Measurements from ENCODE around the gene ARMC6.
"Not testable (repeated sequence)": the region's sequence is repeated elsewhere in the genome, so short reads cannot be mapped to it uniquely, and the experiment has no call there.

ARMC6 gene

GRCh38 chr19:19094513-19094912, 61.1 kb downstream of the ARMC6 start:
- H3K4me3 ChIP-seq (ENCODE audit: low read depth, low read length): no peak overlapping the region
- TF ChIP-seq CTCF (IDR thresholded peaks at IDR 0.05; ENCODE audit: low read depth, low read length): no peak

DNA sequence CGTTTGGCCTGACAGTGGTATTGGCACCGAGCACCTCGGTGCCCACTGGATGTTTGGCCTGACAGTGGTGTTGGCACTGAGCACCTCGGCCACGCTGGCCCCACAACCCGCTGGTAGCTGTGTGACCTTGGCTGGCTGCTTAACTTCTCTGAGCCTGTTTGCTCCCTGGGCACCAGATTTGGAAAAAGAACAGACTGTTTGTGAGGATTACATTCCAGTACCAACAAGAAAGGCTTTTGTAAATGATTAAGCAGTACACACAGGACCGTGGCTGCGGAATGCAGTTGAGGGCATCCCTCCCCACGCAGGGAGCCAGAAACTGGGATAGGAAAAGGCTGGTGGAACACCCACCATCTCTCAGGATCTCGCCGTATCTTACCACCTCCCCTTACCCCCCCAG, 62.3 kb downstream of the ARMC6 start:
- H3K4me3 ChIP-seq (ENCODE audit: low read depth, low read length): no peak overlapping the region
- TF ChIP-seq CTCF (IDR thresholded peaks at IDR 0.05; ENCODE audit: low read depth, low read length): no peak

DNA sequence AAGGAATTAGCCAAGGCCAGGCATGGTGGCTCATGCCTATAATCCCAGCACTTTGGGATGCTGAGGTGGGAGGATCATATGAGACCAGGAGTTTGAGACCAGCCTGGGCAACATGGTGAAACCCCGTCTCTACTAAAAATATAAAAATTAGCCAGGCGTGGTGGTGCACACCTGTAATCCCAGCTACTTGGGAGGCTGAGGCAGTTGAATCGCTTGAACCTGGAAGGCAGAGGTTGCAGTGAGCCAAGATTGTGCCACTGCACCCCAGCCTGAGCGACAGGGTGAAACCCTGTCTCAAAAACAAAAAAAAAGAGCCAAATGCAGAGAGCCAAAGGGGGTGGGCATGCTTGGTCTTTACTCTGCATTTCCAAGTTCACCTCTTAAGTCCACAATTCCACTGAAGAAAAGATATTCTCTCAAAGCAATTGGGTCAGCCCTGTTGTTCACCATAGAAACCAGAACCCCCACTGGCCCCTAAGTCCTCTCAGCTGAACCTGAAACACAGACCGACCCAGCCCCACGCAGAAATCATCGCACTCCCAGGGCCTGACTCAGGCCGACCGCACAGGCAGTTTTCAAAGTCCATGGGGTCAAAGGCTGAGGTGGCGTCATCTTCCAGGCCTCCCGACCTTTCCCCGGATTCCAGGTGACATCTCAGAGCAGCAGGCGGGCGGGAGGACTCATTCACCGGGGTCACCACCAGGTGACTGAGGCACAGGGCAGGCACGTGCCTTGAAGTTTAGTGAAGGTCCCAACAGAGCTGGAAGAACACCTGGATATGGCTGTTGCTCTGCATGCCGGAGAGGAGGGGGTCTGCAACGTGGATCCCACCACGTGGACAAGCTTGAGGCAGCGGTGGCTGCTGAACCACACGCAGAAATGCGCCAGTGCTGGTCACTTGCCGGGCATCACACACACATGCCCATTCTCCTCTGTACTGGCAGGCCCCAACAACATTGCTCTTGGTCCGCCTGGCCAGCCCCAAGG, 63.5 kb downstream of the ARMC6 start:
- H3K4me3 ChIP-seq (ENCODE audit: low read depth, low read length): no peak overlapping the region
- TF ChIP-seq CTCF (IDR thresholded peaks at IDR 0.05; ENCODE audit: low read depth, low read length): no peak

DNA sequence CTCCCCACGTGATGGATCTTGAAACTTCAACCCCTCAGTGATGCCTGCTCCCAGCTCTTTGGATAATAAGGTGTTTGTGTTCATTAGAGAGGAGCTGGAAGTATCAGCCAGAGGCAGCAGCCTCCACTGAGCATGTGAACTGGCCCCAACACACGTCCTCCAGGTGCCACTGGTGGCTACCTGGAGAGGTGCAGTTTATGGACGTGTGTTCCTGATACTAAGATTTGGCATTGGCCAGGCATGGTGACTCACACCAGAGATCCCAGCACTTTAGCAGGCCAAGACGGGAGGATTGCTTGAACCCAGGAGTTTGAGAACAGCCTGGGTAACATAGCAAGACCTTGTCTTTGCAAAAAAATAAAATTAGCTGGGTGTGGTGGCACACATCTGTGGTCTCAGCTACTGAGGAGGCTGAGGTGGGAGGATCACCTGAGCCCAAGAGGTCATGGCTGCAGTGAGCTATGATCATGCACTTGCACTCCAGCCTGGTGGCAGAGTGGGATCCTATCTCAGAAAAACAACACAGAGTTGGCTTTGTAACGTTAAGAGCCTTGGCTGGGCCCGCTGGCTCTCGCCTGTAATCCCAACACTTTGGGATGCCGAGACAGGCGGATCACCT, 64.8 kb downstream of the ARMC6 start:
- H3K4me3 ChIP-seq (ENCODE audit: low read depth, low read length): no peak overlapping the region
- no peak for TF ChIP-seq CTCF (IDR thresholded peaks at IDR 0.05; ENCODE audit: low read depth, low read length)

GRCh38 chr19:19098703-19099632, 65.6 kb downstream of the ARMC6 start:
- no peak for TF ChIP-seq CTCF (IDR thresholded peaks at IDR 0.05; ENCODE audit: low read depth, low read length)
- no peak overlapping the region for H3K4me3 ChIP-seq (ENCODE audit: low read depth, low read length)

GRCh38 chr19:19101540-19101939, 68.1 kb downstream of the ARMC6 start:
- H3K4me3 ChIP-seq (ENCODE audit: low read depth, low read length): no peak overlapping the region
- no peak for TF ChIP-seq CTCF (IDR thresholded peaks at IDR 0.05; ENCODE audit: low read depth, low read length)

- H3K4me3 ChIP-seq (ENCODE audit: low read depth, low read length): not testable (repeated sequence)
Observed at GRCh38 chr19:19102566-19102965, 69.2 kb downstream of the ARMC6 start.

All from WI38 (cell line).